AG08395 (cell line): ENCODE measurements around the gene POU6F1.
"Not testable (repeated sequence)": the region's sequence is repeated elsewhere in the genome, so short reads cannot be mapped to it uniquely, and the experiment has no call there.

Experiments
- DNase-seq: peaks from one replicate; pipeline ENCODE4 v3.0.0; 2012; ENCODE audit warnings: mixed read lengths, low spot score

The POU6F1 gene

GRCh38 chr12:51217968-51218606 is at the start of gene POU6F1:
TSS of gene POU6F1 (minus strand) at chr12:51218062. CDS start at chr12:51206836, 11,226 bp downstream.
- DNase-seq = peak; percentile 92

GRCh38 chr12:51265024-51265423 is 47.2 kb upstream of the POU6F1 start:
- no peak for DNase-seq

GRCh38 chr12:51264297-51264696 is 46.4 kb upstream of the POU6F1 start:
- no peak for DNase-seq

GRCh38 chr12:51263341-51263740 is 45.5 kb upstream of the POU6F1 start:
- DNase-seq = no peak

- peak; percentile 42 for DNase-seq
These were observed 44.9 kb upstream of the POU6F1 start for GRCh38 chr12:51262758-51263177.

- not testable (repeated sequence) for DNase-seq
These were observed 41.7 kb upstream of the POU6F1 start for GRCh38 chr12:51259600-51259999.

GRCh38 chr12:51254536-51254935 is 36.7 kb upstream of the POU6F1 start:
- no peak for DNase-seq

GRCh38 chr12:51253276-51253675 is 35.4 kb upstream of the POU6F1 start:
- DNase-seq = no peak

- DNase-seq = no peak
These were observed 29.8 kb upstream of the POU6F1 start for GRCh38 chr12:51247523-51248206.

- DNase-seq = no peak
These were observed 28.5 kb upstream of the POU6F1 start for GRCh38 chr12:51246254-51246853.

GRCh38 chr12:51245476-51246253 is 27.8 kb upstream of the POU6F1 start:
- no peak for DNase-seq

- no peak for DNase-seq
These were observed 26.4 kb upstream of the POU6F1 start for GRCh38 chr12:51244269-51244668.

- DNase-seq = no peak
These were observed 25.0 kb upstream of the POU6F1 start for GRCh38 chr12:51242876-51243275.

- DNase-seq = no peak
These were observed 24.3 kb upstream of the POU6F1 start for GRCh38 chr12:51242120-51242519.

GRCh38 chr12:51240971-51241370 is 23.1 kb upstream of the POU6F1 start:
- no peak for DNase-seq

GRCh38 chr12:51238510-51239334 is 20.9 kb upstream of the POU6F1 start, which contains the start of gene DAZAP2:
TSS of gene DAZAP2 (plus strand) at chr12:51238826. CDS start at chr12:51238908, 82 bp downstream.
- peak; percentile 98 for DNase-seq

GRCh38 chr12:51238037-51238509 is 20.2 kb upstream of the POU6F1 start:
- no peak for DNase-seq

GRCh38 chr12:51234530-51234929 is 16.7 kb upstream of the POU6F1 start:
- no peak for DNase-seq

GRCh38 chr12:51232642-51233041 is 14.8 kb upstream of the POU6F1 start:
- DNase-seq = no peak

- no peak for DNase-seq
These were observed 11.4 kb upstream of the POU6F1 start for GRCh38 chr12:51229116-51229809.

- DNase-seq = no peak
These were observed 10.1 kb upstream of the POU6F1 start for GRCh38 chr12:51227962-51228361.
